A673 (cell line): ENCODE results near the gene TRPV4. TPM values are rescaled to one million over a fixed set of nuclear protein-coding genes. Genes with fewer than 3 reads are reported as not detected.
A peak's percentile ranks its signal among the peaks of the same experiment; 100 is the strongest.

ENCODE experiments used
- BruUV-seq: library from RNA; stranded (reverse); fragments of 400-500 nt; replicated peaks from 2 replicates; lab custom pipeline; 2021; lab: Mats Ljungman, UMichigan
- CTCF ChIA-PET: fragments of 300-600 bp; sonication (Branson Sonifier 250); formaldehyde crosslinking; loops from one replicate; lab custom pipeline; 2022; ENCODE audit warnings: antibody characterized with exemption; lab: Charles Lee
- POLR2A ChIA-PET: fragments of 300-600 bp; sonication (Branson Sonifier 250); formaldehyde crosslinking; loops from one replicate; lab custom pipeline; 2022; ENCODE audit warnings: antibody characterized with exemption; ENCODE audit not compliant: low non-redundant PET; lab: Charles Lee
- DNase-seq: peaks from one replicate; pipeline ENCODE4 v3.0.0-alpha.2; 2015; ENCODE audit warnings: low spot score
- H3K27ac ChIP-seq: fragments of 200-600 bp; sonication (generic); 2 replicates; pipeline ENCODE4 v1.5.1; 2016; ENCODE audit warnings: mixed run types, low read depth, mild to moderate bottlenecking, mixed read lengths, antibody characterized with exemption, low read length; ENCODE audit not compliant: poor library complexity, severe bottlenecking
- H3K27me3 ChIP-seq: fragments of 200-600 bp; sonication (generic); replicated peaks from 2 replicates; pipeline ENCODE4 v1.6.1; 2017; ENCODE audit warnings: mixed run types, low read depth, mild to moderate bottlenecking, mixed read lengths, antibody characterized with exemption, low read length; ENCODE audit not compliant: insufficient read depth, poor library complexity
- H3K36me3 ChIP-seq: fragments of 200-600 bp; sonication (generic); 2 replicates; pipeline ENCODE4 v1.6.1; 2016; ENCODE audit warnings: mixed run types, mild to moderate bottlenecking, mixed read lengths, antibody characterized with exemption, low read length; ENCODE audit not compliant: insufficient read depth, poor library complexity, severe bottlenecking
- H3K4me1 ChIP-seq: fragments of 200-600 bp; sonication (generic); 2 replicates; pipeline ENCODE4 v1.6.1; 2017; ENCODE audit warnings: mixed run types, mild to moderate bottlenecking, mixed read lengths, antibody characterized with exemption, low read length; ENCODE audit not compliant: insufficient read depth, poor library complexity, severe bottlenecking
- H3K4me3 ChIP-seq: fragments of 200-600 bp; sonication (generic); 2 replicates; pipeline ENCODE4 v1.5.1; 2016; ENCODE audit warnings: low read depth, mixed run types, mild to moderate bottlenecking, mixed read lengths, low read length; ENCODE audit not compliant: poor library complexity, severe bottlenecking
- H3K9me3 ChIP-seq: fragments of 200-600 bp; sonication (generic); 2 replicates; pipeline ENCODE4 v1.6.1; 2016; ENCODE audit warnings: mixed run types, low read depth, mild to moderate bottlenecking, mixed read lengths, antibody characterized with exemption, low read length; ENCODE audit not compliant: poor library complexity, severe bottlenecking
- CTCF ChIP-seq: fragments of 300-800, 200-600 bp; sonication (generic); conservative IDR thresholded peaks from 2 replicates; pipeline ENCODE4 v1.5.1; 2017; ENCODE audit warnings: low read depth, mild to moderate bottlenecking, antibody characterized with exemption, low read length, moderate library complexity, mixed read lengths
- EZH2 ChIP-seq: fragments of 200-600 bp; sonication (generic); IDR thresholded peaks from 2 replicates; pipeline ENCODE4 v1.6.1; 2017; ENCODE audit warnings: borderline replicate concordance, low read depth, mild to moderate bottlenecking, mixed read lengths, antibody characterized with exemption, low read length; ENCODE audit not compliant: poor library complexity, severe bottlenecking
- intact Hi-C: fragments of 100-400 bp; cut with micrococcal nuclease; formaldehyde crosslinking; loops from one replicate; pipeline ENCODE4 v1.10.0; 2022; ENCODE audit not compliant: unreplicated experiment
- total RNA-seq: library from RNA; stranded (reverse); gene quantifications from 2 replicates; pipeline ENCODE4 v1.2.3, GENCODE V29; 2021

Gene TRPV4
- total RNA-seq, 1 experiment from 2014 or later: 0.11 TPM

DNA sequence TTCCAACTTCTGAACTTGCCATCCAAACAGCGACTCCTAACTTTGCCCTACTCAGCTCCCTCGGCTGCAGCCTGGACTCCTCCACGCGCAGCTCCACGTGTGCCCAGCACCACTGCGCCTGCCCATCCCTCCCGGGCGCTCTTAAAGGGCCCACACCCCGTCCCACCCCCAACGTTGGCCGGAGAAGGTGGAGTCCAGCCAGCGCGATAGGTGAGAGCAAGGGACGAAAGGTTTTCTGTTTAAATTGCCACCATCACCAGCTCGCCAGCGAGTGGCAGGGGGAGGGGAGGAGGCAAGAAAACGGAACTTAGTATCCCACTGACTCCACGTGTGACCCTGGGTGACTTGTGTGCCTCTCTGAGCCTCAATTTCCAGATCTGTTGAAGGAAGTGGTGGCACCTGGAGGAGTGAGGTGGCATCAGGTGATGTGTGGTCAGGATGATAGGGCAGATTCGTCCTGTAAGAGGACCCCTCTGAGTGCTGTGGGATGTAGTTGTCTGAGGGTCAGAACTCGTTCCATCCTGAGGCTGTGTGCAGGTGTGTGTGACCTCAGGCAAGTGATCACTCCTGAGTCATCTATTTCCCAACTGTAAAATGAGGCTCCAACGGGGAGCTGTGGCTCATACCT is 59.7 kb downstream of the TRPV4 start:
- POLR2A ChIA-PET: no interaction called here
- Histone ChIP-seq H3K4me3 (no peak overlapping the region), H3K27ac (no peak overlapping the region), H3K9me3 (no peaks in the 10 kb centered on the region), H3K4me1 (no peaks in the 10 kb centered on the region), H3K36me3 (no peaks in the 10 kb centered on the region), H3K27me3 (no peaks in the 10 kb centered on the region)
- BruUV-seq: no TSS peak
- DNase-seq: no peak
- TF ChIP-seq CTCF (no peak), EZH2 (no peak)
- CTCF ChIA-PET: interaction anchor here (0.6 to 0.8 kb wide), 2 partner anchors 18 to 176 kb away, joined by 3 to 4 read pairs; no protein-coding TSS in a partner anchor
- intact Hi-C loops: loop anchor here (2.0 kb wide), 1 partner anchor 341 kb away; no protein-coding TSS in a partner anchor

DNA sequence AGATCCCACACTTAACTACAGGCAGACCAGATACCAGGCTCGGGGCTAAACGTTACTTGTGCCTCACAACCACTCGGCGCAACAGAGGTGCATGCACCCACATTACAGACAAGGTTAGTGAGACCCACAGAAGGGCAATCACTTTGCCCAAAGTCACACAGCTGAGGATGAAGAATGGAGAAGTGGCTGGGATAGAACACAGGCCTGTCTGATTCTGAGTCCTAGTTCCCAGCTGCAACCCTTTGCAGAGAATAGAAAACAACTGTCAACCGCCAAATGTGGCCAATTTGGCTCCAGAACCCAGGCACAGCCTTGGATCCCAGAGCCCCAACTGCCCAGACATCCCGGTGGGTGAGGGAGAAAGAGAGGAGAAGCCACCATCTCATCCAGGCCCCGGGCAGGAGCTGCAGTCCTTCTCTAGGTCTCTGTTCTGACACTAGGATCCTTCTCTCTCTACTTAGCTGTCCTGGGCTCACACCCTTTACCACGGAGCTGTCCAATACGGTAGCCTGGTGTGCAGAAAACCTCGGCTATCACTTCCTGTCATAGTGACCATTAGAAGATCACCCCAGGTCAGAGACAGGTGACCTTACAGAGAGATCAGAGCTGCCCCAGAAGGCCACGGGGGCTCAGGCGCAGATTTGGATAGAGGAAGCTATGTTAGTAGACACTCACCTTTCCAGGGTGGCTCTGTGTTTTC is 60.4 kb downstream of the TRPV4 start:
- Histone ChIP-seq H3K27ac (no peak overlapping the region), H3K9me3 (no peaks in the 10 kb centered on the region), H3K36me3 (no peaks in the 10 kb centered on the region), H3K27me3 (no peaks in the 10 kb centered on the region), H3K4me1 (no peaks in the 10 kb centered on the region), H3K4me3 (no peak overlapping the region)
- POLR2A ChIA-PET: no interaction called here
- DNase-seq: no peak
- no peak for TF ChIP-seq EZH2
- TF ChIP-seq CTCF: no peak
- BruUV-seq: no TSS peak
- intact Hi-C loops: no loop called here
- CTCF ChIA-PET: no interaction called here

GRCh38 chr12:109771746-109772621 is 61.2 kb downstream of the TRPV4 start:
- Histone ChIP-seq H3K36me3 (no peaks in the 10 kb centered on the region), H3K27ac (no peak overlapping the region), H3K27me3 (no peaks in the 10 kb centered on the region), H3K4me1 (no peaks in the 10 kb centered on the region), H3K9me3 (no peaks in the 10 kb centered on the region), H3K4me3 (no peak overlapping the region)
- DNase-seq: no peak
- BruUV-seq: no TSS peak
- POLR2A ChIA-PET: no interaction called here
- 0 out of 2 replicates have a peak, but pooled peaks have one; percentile 25 for TF ChIP-seq CTCF
- TF ChIP-seq EZH2: no peak
- intact Hi-C loops: no loop called here
- CTCF ChIA-PET: no interaction called here
